Kidney epithelial cell (primary cell): Measurements from ENCODE around the gene RICTOR. TPM values are rescaled to one million over a fixed set of nuclear protein-coding genes. Genes with fewer than 3 reads are reported as not detected.

ENCODE experiments used
- DNase-seq: peaks from one replicate; pipeline ENCODE4 v3.0.0-alpha.2; 2010; ENCODE audit warnings: low read depth
- H3K27me3 ChIP-seq: 2 replicates; pipeline ENCODE4 v1.6.0; 2011; ENCODE audit warnings: low read length; ENCODE audit not compliant: control insufficient read depth, insufficient read depth
- H3K36me3 ChIP-seq: 2 replicates; pipeline ENCODE4 v1.5.1; 2011; ENCODE audit warnings: low read length; ENCODE audit not compliant: control insufficient read depth, insufficient read depth
- H3K4me3 ChIP-seq: 2 replicates; pipeline ENCODE4 v1.5.1; 2011; ENCODE audit warnings: low read depth, mild to moderate bottlenecking, control low read depth, low read length
- total RNA-seq: library from RNA; depleted of rRNA; stranded (reverse); fragments of >200 nt; gene quantifications from 2 replicates; pipeline ENCODE4 v1.2.3, GENCODE V29; 2015
- TF ChIP-seq, protein P1 (sequence below): IDR thresholded peaks from 2 replicates; pipeline ENCODE4 v1.5.1; 2011; ENCODE audit warnings: mild to moderate bottlenecking, moderate library complexity, low read length, control low read depth, inconsistent platforms; ENCODE audit not compliant: insufficient read depth, poor library complexity, severe bottlenecking

Gene RICTOR, protein sequence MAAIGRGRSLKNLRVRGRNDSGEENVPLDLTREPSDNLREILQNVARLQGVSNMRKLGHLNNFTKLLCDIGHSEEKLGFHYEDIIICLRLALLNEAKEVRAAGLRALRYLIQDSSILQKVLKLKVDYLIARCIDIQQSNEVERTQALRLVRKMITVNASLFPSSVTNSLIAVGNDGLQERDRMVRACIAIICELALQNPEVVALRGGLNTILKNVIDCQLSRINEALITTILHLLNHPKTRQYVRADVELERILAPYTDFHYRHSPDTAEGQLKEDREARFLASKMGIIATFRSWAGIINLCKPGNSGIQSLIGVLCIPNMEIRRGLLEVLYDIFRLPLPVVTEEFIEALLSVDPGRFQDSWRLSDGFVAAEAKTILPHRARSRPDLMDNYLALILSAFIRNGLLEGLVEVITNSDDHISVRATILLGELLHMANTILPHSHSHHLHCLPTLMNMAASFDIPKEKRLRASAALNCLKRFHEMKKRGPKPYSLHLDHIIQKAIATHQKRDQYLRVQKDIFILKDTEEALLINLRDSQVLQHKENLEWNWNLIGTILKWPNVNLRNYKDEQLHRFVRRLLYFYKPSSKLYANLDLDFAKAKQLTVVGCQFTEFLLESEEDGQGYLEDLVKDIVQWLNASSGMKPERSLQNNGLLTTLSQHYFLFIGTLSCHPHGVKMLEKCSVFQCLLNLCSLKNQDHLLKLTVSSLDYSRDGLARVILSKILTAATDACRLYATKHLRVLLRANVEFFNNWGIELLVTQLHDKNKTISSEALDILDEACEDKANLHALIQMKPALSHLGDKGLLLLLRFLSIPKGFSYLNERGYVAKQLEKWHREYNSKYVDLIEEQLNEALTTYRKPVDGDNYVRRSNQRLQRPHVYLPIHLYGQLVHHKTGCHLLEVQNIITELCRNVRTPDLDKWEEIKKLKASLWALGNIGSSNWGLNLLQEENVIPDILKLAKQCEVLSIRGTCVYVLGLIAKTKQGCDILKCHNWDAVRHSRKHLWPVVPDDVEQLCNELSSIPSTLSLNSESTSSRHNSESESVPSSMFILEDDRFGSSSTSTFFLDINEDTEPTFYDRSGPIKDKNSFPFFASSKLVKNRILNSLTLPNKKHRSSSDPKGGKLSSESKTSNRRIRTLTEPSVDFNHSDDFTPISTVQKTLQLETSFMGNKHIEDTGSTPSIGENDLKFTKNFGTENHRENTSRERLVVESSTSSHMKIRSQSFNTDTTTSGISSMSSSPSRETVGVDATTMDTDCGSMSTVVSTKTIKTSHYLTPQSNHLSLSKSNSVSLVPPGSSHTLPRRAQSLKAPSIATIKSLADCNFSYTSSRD (N-terminal part only)
- 19.9 and 23.3 TPM in 2 replicates for total RNA-seq

DNA sequence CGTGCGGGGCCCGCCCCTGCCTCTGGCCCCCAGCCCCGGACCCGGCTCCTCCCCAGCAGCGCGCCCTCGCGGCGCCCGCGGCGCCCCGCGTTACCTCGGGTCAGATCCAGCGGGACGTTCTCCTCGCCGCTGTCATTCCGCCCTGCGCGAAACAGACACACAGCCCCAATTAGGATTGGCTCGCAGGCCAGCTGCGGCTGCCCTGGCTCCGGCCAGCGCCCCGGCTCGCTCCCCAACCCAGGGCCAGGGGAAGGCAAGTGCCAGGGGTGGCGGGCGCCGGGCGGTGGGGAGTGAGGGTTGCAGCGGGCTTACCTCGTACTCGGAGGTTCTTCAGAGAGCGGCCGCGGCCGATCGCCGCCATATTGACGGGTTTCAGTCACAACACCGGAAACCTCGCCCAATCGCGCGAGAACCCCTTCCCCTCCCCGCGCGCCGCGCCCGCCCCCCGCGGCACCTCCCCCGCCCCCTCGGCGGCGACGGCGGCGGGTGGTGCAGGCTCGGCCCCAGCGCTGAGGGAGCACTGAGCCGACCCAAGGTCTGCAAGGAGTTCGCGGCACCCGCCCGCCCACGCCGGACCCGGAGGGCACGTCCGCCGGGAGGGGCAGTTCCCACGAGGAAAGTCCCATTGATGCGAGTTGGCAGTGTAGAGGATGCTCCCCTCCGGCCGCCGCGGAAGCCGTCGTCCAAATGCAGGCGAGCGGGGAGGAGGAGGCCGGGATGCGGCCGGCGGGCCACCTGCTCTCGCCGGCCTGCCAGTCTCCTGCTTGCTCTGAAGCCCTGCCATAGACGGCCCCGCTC lies at the start of gene RICTOR:
RICTOR (minus strand) TSS at position 383 of the 798 bp plus-strand sequence; CDS start at position 361, 22 bp downstream.
- Histone ChIP-seq H3K4me3 (peak within 1 kb of the TSS; percentile 99), H3K36me3 (no peaks in the 10 kb centered on the region), H3K27me3 (no peaks in the 10 kb centered on the region)
- DNase-seq: no peak
- TF ChIP-seq, protein P1, sequence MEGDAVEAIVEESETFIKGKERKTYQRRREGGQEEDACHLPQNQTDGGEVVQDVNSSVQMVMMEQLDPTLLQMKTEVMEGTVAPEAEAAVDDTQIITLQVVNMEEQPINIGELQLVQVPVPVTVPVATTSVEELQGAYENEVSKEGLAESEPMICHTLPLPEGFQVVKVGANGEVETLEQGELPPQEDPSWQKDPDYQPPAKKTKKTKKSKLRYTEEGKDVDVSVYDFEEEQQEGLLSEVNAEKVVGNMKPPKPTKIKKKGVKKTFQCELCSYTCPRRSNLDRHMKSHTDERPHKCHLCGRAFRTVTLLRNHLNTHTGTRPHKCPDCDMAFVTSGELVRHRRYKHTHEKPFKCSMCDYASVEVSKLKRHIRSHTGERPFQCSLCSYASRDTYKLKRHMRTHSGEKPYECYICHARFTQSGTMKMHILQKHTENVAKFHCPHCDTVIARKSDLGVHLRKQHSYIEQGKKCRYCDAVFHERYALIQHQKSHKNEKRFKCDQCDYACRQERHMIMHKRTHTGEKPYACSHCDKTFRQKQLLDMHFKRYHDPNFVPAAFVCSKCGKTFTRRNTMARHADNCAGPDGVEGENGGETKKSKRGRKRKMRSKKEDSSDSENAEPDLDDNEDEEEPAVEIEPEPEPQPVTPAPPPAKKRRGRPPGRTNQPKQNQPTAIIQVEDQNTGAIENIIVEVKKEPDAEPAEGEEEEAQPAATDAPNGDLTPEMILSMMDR: no peak

DNA sequence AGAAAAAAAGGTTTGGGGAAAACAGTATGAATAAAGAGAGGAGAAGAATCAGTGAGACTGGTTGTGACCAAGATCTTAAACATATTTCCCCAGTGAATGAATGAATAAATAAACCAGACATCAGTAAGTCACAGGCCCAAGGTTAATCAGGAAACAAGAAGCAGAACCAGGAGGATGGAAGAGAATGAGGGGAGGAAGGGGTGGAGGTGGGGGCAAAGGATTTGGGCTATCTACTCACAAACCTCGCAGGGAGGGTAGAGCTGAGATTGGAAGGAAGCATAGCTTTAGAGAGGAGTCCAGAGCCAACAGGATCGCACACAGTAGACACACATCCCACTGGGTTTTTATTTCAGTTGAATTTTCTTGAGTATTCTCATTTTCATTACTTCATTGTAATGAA lies 47.7 kb upstream of the RICTOR start:
- no peak for DNase-seq
- TF ChIP-seq, protein P1: no peak
- H3K36me3 ChIP-seq: no peaks in the 10 kb centered on the region
- no peaks in the 10 kb centered on the region for H3K27me3 ChIP-seq
- no peak overlapping the region for H3K4me3 ChIP-seq

DNA sequence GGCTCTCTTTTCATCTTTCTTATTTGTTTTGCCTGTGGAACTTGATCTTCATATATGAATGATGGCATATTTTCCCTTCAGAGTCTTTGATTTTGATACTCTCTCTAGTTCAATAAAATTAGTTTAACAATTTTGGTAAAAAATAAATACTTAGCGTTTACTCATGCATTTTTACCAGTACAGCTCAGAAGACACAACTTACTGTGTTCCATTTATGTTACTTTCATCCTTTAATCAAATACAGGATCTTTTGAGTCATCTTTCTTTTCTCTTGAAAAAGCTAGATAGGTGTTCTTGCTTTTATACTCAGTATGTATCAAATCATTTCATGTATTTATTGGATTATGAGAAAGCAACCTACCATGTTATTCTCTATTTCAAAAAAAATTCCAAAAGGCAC lies 47.1 kb upstream of the RICTOR start:
- TF ChIP-seq, protein P1: no peak
- no peaks in the 10 kb centered on the region for H3K27me3 ChIP-seq

DNA sequence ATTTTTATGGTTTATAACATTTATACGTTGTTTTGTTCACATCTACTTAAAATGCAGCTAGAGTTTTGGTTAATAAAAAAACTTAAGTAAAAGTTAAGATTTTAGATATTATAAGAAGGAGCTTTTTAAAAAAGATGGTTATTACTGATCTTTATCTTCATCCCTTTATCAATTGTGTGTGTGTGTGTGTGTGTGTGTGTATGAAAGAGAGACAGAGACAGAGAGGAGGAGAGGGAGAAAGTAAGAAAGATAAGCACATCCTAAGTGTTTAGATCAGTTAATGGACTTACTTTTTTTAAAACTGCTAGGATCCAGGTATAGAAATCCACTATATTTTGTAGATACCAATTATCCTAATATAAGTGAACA lies 45.8 kb upstream of the RICTOR start:
- Histone ChIP-seq H3K36me3 (no peaks in the 10 kb centered on the region), H3K4me3 (no peak overlapping the region), H3K27me3 (no peaks in the 10 kb centered on the region)
- TF ChIP-seq, protein P1: no peak
- no peak for DNase-seq

More for the DNA sequence above, 47.1 kb upstream of the RICTOR start:
- no peak overlapping the region for H3K4me3 ChIP-seq
- H3K36me3 ChIP-seq: no peaks in the 10 kb centered on the region
- DNase-seq: no peak

DNA sequence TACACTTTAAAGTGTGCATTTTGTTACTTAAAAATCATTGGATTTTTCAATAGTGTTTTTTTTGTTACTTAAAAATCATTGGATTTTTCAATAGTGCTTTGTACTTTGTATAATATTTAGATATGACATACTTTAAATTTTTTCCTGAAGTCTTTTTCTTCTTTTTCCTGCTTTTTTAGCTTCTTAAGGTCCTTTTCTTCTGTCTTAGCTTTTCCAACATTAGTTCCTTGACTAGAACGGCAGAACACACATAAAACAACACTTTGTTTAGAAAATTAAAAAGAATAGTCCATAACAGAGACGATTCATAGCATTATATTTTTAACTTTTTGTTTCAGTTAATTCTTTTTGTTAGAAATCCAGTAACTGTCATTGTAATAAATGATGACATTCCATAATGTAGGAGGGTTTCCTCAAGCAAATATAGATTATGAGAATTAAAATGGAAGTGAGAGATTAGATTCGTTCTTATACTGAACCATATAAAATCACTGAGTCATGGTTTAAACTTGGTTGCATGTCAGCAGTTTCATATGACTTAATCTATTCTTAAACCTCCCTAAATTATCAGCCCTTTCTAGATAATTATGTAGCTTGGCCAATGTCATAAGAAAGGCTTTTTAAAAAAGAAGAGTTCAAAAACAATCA lies 45.3 kb upstream of the RICTOR start:
- no peak for DNase-seq
- no peaks in the 10 kb centered on the region for H3K36me3 ChIP-seq
- H3K27me3 ChIP-seq: no peaks in the 10 kb centered on the region
- TF ChIP-seq, protein P1: no peak
- H3K4me3 ChIP-seq: no peak overlapping the region
